Fibroblast of skin of scalp (primary cell): ENCODE measurements around the gene MLLT1.

Experiments
- DNase-seq: peaks from one replicate; pipeline ENCODE4 v3.0.0-alpha.2; 2013

The MLLT1 gene

GRCh38 chr19:6258812-6259311, 20.9 kb downstream of the MLLT1 start:
- no peak for DNase-seq

- DNase-seq, result no peak
These were observed 25.6 kb downstream of the MLLT1 start for GRCh38 chr19:6253954-6254733.

GRCh38 chr19:6252066-6252465, 27.7 kb downstream of the MLLT1 start:
- no peak for DNase-seq

- no peak for DNase-seq
These were observed 28.9 kb downstream of the MLLT1 start for GRCh38 chr19:6250909-6251308.

GRCh38 chr19:6250024-6250615, 29.7 kb downstream of the MLLT1 start:
- peak; percentile 60 for DNase-seq

GRCh38 chr19:6249296-6249695, 30.5 kb downstream of the MLLT1 start:
- no peak for DNase-seq

- DNase-seq, result no peak
These were observed 30.9 kb downstream of the MLLT1 start for GRCh38 chr19:6248844-6249243.

GRCh38 chr19:6248341-6248740, 31.4 kb downstream of the MLLT1 start:
- DNase-seq, result no peak

GRCh38 chr19:6247007-6247288, 32.8 kb downstream of the MLLT1 start:
- DNase-seq, result no peak

- no peak for DNase-seq
These were observed 33.4 kb downstream of the MLLT1 start for GRCh38 chr19:6246174-6247006.

GRCh38 chr19:6242677-6243076, 37.1 kb downstream of the MLLT1 start:
- no peak for DNase-seq

GRCh38 chr19:6241680-6242377, 37.9 kb downstream of the MLLT1 start:
- no peak for DNase-seq

GRCh38 chr19:6241056-6241455, 38.7 kb downstream of the MLLT1 start:
- DNase-seq, result no peak

GRCh38 chr19:6239871-6240676, 39.7 kb downstream of the MLLT1 start:
- no peak for DNase-seq

GRCh38 chr19:6239401-6239844, 40.4 kb downstream of the MLLT1 start:
- DNase-seq, result no peak

- DNase-seq, result no peak
These were observed 41.0 kb downstream of the MLLT1 start for GRCh38 chr19:6238643-6239281.

GRCh38 chr19:6238256-6238642, 41.5 kb downstream of the MLLT1 start:
- DNase-seq, result no peak

GRCh38 chr19:6236310-6237291, 43.2 kb downstream of the MLLT1 start:
- DNase-seq, result no peak

- no peak for DNase-seq
These were observed 44.5 kb downstream of the MLLT1 start for GRCh38 chr19:6235031-6235951.
